GM21723 (cell line): ENCODE measurements around the gene CCDC196.

Experiments used
- ATAC-seq: cut with Tn5 transposase; IDR thresholded peaks from one replicate; pipeline ENCODE4 v1.9.1; 2021; ENCODE audit warnings: mild to moderate bottlenecking, moderate library complexity; ENCODE audit not compliant: unreplicated experiment

Gene CCDC196, protein sequence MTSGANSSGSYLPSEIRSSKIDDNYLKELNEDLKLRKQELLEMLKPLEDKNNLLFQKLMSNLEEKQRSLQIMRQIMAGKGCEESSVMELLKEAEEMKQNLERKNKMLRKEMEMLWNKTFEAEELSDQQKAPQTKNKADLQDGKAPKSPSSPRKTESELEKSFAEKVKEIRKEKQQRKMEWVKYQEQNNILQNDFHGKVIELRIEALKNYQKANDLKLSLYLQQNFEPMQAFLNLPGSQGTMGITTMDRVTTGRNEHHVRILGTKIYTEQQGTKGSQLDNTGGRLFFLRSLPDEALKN

DNA sequence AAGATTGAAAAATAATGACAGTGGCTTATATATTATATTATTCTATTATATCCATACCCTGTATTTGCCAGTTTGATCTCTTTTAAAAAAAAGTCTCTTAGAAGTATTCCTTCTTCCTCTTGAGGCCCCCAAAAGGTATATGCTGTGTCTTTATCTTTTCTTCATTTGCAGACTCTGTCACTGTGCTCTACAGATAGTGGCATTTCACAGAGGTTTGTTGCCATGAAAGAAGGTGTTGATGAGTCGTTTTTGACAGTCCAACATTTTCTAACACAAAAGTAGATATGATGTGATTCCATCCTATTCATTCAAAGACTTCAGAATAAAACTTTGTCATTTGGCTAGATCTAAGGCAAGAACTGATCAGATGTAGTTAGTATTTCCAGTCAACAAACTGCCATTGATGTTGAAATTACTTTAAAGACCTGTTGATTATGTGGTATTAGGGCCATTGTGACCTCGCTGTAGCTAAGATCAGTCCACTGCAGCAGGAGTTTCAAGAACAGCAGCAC, at the start of gene CCDC196:
TSS of gene CCDC196 (plus strand) at position 462 of the 512 bp plus-strand sequence. CDS start 132 bp downstream, outside the sequence.
- ATAC-seq: no peak

DNA sequence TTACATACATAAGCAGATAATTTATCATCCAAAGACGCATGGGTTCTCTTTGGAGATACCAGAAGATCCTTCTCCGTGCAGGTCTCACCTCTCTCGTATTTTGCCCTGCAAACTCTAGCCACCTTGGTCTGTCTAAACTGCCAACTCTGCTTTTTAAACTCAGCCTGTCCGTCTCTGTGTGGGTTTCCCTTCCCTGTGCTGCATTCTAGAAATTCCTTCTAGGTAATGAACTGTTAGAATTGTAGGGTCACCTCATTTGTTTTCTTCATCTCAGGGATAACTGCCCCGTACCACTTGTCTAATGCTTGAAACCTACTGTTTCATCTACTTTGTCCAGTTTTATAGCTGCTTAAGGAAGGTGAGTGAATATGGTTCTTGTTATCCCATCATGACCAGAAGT, 45.4 kb upstream of the CCDC196 start:
- ATAC-seq: no peak

DNA sequence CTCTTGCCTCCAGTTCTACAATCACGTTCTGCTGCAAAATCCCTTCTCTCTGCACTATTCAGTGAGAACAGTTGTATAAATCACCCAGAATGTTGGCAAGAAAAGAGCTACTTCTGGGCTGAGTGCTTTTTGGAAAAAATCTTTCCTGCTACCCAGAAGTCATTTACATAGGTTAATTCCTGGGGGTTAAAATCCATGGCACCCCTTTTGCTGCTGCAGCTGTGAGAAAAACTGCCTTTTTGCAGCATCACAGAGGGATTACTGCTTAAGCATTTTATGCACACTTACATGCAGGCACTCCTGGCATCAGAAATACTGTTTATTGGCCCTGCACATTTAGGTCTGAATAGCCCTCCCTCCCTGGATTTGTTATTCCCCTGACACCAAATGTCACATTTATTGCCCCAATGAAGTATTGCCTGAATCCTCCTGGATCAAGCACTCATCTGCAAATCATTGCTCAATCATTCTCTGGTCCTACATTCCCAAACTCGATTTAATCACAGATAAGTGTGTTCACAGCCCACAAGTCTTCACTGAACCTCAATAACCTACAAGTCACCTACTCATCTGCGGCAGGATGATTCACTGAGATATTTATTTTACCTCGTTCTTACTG, 43.1 kb upstream of the CCDC196 start:
- no peak for ATAC-seq

DNA sequence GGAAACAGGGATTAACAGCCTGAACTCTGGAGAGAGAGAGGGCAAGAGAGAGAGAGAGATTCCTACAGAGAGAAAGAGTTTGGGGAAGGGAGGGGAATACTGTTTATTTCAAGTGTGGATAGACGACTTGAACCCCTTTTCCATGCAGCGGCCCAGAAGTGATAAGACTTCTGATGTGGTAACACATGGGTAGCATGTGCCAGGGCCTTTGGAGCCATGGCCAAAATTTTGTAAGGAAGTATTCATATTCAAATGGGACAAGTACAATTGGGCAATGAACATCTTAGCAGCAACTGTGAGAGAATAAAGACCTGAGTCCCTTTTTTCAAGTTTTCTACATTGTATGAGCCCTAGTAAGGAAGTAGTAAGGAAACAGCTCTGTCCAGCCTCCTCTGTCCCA, 42.4 kb upstream of the CCDC196 start:
- ATAC-seq: no peak

DNA sequence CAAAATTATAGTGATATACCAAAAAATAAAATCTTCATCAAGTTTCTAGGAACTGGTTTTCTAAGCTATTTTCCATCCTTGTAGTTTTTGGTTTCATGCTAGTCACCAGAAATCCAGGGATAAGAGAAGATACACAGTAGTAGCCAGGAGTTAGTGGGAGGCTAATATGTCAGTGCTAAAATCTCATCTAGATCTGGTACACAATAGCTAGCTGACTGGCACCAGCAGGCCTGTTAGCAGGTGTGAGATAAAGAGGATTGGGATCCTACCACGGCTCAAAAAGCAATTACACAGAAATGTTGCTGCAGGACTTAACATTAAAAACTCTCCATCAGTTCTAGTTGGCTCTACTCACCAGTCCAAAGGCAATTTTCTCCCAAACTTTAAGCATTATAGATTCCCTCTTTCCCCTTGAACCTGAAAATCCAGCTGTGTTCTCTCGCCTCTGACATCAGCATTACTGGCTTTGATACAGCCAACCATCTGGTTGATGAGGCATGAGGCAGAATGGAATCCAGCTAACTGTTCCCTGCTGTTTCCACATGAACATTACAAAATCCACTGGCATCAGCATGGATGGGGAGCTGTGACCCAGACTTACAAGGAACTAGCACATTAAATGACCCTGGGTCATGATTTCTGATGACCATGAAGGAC, 41.8 kb upstream of the CCDC196 start:
- no peak for ATAC-seq

DNA sequence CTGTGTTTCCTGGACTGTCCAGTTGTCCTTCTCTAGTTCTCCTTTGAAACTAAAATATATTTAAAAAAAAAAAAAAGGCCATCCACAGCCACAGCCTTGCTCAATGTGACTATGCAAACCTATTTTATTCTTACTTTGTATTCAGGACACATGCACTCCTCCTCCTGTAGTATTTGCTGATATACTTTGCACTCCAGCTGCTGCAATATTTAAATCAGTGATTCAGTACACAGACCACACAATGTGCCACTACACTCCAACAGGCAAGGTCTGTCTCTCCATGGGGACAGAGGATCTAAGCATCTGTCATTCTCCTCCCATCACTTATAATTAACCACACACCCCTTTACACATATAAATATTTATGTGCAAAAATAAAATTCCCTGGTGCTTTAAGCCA, 40.2 kb upstream of the CCDC196 start:
- no peak for ATAC-seq

DNA sequence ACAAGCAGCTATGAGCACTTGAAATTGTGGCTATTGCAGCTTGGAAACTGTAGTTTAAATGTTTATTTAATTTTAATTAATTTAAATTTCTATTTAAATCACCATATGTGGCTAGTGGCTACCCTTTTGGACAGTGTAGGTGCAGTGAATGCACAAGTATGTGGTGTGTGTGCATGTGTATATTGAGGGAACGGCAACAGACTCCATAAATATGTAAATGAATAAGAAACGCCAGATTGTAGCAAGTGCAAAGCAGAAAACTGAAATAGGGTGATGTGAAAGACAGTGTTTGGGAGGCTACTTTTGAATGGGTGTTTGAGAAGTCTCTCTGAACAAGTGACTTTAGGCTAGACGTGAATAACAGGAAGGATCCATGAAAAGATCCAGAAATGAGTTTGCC, 32.7 kb upstream of the CCDC196 start:
- no peak for ATAC-seq

DNA sequence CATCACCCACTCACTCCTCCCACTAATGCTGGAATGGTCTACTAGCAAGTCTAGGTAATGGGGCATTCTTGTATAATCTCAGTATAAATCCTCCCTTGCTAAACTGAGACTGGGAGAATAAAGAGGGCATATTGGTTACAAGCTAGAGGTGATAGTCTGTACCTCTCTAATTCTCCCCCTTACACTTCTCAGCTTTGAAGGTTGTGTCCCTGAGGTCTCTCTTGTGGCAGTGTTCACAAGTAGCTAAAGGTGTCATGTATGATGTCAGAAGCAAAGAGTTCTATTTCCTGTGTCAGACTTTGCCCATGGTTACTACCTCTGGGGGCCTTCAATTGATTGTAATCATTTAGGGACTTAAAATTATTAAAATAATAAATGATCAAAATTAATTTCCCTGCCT, 26.6 kb upstream of the CCDC196 start:
- no peak for ATAC-seq

DNA sequence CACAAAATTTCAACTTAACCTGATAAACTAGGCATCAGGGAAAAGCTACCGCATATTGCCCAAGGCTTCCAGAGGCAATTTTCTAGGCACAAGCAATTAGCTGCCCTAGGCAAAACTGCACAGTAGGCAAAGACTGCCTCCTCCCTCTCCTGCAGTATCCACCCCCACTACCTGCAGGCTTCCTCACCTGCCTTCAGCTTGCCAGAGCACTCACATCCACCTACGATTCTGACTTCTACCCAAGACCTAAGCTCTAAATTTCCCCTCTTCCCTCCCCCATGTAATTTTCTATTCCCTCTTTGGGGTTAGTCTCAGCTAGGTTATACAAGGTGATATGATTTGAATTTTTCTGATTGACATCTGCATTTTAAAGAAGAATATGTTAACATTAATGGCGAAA, 21.9 kb upstream of the CCDC196 start:
- ATAC-seq: no peak

DNA sequence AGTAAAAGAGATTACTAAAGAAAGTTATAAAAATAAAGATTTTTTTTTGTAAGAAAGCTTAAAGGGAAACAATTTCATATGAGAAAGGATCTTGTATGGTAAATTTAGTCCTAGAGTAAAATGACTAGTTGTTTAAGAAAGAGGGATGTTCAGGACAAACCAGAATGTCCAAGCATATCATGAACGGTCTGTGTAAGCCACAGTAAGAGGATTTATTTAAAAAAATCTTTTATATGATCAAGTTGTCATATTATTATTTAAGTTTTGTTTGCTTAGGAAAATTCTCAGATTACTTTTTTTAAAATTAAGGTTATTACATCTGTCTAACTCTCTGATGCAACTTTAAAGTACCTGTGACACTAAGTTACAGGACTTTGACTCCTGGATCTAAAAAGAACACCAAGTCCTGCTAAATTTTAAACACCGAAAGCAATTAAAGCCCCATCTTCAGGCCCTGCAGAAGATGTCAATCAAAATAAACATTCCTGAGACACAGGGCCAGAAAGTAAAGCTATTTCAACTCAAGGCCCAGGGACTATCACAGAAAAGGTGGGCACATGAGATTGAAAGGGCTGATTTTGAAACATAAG, 17.3 kb upstream of the CCDC196 start:
- no peak for ATAC-seq

DNA sequence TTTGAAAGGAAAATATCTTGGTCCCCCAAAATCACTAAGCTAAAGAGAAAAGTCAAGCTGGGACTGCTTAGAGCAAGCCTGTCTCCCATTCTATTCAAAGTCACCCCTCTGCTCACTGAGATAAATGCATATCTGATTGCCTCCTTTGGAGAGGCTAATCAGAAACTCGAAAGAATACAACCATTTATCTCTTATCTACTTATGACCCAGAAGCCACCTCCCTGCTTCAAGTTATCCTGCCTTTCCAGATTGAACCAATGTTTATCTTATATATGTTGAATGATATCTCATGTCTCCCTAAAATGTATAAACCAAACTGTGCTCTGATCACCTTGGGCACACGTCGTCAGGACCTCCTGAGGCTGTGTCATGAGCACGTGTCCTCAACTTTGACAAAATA, 14.6 kb upstream of the CCDC196 start:
- no peak for ATAC-seq

DNA sequence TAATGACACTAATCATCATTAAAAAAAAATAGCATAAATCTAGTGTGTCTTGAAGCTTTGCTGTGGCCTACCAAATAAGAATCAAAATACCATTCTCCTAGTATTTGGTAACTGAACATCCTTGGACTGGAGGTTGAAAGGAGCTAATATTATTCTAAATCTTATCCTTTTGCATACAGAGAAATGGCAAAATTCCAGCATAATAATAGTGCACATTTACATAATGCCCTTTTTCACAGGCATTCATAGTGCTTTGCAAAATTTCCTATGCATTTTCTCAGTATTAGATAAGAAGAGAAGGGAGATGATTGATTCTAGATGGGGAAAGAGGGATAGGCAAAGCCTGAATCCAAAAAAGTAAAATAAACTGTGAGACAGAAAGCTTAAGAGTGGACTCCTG, 13.9 kb upstream of the CCDC196 start:
- no peak for ATAC-seq

DNA sequence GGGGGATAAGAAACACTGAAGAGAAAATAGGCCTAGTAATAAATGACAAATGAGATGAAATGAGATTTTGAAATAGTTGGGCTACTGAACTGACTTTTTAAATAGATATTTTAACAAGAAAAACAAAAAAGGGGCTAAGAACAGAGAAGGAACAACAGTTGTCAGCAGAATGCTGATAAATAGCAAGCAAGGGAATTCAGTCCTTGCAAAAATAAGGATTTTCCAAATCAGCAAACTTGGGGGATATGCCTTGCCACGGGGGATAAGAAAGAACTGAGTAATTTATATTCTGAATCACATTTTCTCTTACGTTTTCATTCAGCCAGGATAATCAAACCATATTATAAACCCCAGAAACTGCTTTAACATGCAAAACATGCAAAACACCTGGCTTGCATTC, 12.9 kb upstream of the CCDC196 start:
- ATAC-seq: no peak

DNA sequence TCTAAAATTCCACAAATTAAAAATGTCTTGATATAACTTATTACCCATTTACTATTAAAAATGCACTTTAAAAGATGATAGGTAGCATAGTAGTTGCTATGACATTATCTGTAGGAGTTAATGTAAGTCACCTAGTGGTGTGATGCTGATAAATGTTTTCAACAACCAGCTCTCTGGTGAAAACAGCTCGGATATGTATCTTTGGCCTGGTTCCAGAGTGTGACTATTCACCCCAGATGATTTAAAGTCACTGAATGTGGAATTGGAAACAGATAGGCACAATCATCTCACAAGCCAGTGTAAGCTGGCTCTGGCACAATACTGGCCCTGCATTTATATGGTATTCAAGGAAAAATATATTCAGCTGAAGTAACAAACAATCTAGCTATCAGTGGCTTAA, 9.2 kb upstream of the CCDC196 start:
- no peak for ATAC-seq

DNA sequence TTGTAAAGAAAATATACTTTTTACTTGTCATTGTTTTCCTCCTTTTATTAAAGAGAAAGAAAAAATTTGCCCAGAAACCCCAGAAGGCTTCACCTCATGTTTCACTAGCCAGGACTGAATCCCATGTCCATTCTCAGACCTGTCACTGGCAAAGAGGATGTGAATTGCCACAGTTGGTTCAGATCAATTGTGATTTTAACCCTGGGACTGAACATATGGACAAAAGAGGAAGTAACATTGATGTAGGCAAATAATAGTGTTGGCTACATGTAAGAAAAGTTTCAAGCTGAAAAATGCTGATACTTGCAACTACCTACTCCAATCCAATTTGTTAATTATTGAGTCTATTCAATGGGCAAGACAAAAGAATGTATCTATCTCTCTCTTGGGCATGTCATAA, 8.6 kb upstream of the CCDC196 start:
- ATAC-seq: no peak

DNA sequence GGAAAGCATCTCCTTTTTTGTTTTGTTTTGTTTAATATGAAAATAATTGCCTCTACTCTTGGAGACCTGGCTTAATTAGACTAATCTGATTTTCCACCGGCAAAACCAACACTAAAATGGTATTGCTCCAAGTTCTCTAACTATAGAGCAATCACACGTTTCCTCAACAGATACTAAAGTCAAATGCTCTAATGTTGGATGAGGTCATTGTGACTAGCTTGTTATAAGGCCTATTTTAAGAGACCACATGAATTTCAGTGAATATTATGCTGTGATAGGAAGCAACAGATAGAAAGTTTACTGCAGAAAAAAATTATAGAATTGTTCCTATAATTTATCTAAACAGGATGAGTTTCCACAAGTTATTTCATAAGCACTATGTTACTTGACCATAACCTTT, 3.3 kb upstream of the CCDC196 start:
- ATAC-seq: no peak

DNA sequence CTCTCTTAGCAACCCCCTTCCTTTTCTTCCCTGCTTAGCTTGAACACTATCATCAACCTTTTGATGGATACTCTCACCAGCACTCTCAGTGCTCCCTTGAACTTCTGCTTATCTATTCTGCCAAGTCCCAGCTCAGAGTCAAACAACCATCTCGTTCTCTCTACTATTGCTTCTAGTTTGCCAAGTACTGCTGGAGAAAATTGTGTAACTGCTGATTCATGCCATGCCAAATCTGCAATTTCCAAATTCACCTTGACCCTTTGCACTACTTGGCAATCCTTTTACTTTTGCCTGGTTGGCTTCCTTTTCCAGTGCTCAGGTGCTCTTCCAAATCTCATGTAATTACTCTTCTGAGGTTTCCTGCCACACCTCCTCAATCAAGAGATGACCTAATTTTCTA, 2.8 kb upstream of the CCDC196 start:
- no peak for ATAC-seq

DNA sequence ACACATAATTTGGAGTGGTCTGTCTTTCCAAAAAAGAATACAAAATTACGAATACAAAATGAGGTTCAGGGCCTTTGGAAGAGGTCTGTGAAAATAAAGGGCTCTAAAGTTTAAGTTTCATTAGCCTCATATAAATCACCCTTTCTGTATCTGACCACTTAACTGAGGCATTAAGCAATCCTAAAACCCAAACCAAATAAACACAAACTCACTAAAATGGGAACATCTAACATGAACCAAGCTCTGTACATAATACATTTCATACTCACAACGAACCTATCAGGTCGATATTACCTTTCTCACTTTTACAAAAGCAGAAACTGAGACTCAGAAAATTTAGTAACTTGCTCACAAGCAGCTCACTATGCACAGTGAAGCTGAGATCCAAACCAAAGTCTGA, 1.1 kb upstream of the CCDC196 start:
- no peak for ATAC-seq

DNA sequence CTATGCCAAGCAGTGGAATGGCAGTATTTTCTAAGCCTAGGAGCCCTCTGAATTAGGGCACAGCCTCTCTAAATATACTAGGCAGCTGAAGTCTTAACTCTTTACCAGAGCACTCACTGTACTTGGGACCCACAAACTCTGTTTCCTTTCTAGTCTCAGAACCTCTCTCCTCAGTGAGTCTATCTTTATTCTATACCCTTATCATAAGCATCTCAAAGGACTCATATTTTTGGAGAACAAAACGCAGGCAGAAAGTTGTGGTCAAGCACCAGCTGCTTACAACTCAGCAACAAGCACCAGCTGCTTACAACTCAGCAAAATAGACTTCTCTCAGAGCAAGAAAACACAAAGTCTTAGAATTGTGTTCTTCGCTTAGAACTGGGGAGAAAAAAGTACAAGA, 993 bp downstream of the CCDC196 start:
- no peak for ATAC-seq

DNA sequence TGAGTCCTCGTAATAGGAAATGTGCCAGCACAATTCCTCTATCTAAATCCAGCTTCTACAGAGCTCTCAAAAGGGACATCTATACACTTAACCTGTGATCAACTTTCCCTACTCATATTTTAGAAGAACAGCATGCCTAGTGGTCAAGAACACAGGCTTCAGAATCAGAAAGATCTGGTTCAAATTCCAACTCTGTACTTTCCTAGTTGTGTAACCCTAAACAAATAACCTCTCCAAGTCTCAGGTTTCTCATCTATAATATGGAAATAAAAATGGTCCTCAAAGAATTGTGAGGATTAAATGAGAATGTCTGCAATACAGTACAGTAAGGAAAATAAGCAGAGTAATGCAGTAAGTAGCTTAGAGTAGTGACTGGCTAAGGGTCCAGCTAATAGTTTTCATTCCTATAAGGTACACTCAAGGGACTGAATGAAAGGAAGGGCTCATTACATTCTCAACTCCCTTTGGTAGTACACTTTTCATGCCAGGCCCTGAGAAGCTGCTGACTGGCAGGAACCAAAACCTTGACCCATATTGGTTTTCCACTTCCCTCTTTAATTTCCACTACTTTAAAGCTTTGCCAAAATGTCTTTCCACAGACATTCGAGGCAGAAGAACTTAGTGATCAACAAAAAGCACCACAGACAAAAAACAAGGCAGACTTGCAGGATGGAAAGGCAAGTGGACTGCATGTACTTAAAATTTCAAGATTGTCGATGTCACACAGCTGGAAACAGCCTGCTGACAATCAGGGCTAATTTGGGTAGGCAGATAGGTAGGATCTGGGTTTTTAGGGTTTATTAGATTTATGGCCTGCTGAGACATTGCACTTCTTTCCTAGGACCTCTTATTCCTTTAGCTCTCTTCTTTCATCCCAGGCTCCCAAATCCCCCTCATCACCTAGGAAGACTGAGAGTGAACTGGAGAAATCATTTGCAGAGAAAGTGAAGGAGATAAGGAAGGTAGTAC, 4.3 kb downstream of the CCDC196 start:
- ATAC-seq: no peak

DNA sequence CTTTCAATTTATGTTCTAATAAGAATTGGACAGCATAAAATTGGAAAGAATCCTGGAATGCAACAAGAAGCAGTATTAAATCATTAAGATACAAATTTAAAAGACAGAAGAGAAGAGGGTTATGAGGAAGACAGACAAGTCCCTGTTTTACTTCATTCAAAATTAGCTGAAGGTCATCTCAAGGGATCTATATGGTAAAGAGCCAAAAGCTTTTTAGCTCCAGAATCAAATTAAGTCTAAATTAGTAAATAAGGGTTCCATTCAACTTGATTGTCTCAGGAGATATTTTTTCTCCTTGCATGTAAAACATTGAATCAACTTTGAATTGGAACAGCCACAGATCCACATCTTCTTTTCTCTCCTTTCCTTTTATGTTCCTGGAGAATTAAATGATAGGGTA, 7.6 kb downstream of the CCDC196 start:
- no peak for ATAC-seq
